ENCODE measurements around the gene METRN.

DNA sequence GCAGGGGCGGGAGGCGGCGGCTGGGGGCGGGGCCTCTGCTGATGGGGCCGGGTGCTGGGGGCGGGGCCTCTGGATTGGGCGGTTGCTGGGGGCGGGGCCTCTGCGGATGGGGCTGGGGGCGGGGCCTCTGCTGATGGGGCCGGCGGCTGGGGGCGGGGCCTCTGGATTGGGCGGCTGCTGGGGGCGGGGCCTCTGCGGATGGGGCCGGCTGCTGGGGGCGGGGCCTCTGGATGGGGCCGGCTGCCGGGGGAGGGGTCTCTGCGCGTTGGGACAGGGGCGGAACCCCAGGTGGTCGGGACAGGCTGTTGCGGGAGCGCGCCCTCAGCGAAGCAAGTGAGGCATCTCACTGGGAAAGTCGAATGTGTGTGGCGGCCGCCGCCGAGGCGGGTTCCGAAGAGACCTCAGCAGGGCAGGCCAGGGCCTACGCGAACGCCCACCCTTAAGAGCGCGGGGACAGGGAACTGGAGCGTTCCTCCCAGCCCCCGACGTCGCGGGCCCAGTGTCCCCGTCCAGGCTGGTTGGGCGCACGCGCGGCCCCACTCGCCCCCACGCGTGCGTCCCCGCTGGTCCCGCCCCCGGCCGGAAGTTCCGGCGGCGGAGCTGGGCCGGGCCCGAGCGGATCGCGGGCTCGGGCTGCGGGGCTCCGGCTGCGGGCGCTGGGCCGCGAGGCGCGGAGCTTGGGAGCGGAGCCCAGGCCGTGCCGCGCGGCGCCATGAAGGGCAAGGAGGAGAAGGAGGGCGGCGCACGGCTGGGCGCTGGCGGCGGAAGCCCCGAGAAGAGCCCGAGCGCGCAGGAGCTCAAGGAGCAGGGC lies 34.9 kb upstream of the METRN start, which contains the start of gene STUB1:
- TF ChIP-seq, protein P1, sequence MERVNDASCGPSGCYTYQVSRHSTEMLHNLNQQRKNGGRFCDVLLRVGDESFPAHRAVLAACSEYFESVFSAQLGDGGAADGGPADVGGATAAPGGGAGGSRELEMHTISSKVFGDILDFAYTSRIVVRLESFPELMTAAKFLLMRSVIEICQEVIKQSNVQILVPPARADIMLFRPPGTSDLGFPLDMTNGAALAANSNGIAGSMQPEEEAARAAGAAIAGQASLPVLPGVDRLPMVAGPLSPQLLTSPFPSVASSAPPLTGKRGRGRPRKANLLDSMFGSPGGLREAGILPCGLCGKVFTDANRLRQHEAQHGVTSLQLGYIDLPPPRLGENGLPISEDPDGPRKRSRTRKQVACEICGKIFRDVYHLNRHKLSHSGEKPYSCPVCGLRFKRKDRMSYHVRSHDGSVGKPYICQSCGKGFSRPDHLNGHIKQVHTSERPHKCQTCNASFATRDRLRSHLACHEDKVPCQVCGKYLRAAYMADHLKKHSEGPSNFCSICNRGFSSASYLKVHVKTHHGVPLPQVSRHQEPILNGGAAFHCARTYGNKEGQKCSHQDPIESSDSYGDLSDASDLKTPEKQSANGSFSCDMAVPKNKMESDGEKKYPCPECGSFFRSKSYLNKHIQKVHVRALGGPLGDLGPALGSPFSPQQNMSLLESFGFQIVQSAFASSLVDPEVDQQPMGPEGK (CRISPR knock-in tag; IDR thresholded peaks at IDR 0.05; ENCODE audit: borderline replicate concordance): no peak
- TF ChIP-seq ZFP30 (CRISPR knock-in tag; IDR thresholded peaks at IDR 0.05) (no peak), ZNF70 (CRISPR knock-in tag; IDR thresholded peaks at IDR 0.05) (no peak), ARNTL (CRISPR knock-in tag; IDR thresholded peaks at IDR 0.05; ENCODE audit: borderline replicate concordance, low read depth) (no peak)
- TF ChIP-seq, protein P2, sequence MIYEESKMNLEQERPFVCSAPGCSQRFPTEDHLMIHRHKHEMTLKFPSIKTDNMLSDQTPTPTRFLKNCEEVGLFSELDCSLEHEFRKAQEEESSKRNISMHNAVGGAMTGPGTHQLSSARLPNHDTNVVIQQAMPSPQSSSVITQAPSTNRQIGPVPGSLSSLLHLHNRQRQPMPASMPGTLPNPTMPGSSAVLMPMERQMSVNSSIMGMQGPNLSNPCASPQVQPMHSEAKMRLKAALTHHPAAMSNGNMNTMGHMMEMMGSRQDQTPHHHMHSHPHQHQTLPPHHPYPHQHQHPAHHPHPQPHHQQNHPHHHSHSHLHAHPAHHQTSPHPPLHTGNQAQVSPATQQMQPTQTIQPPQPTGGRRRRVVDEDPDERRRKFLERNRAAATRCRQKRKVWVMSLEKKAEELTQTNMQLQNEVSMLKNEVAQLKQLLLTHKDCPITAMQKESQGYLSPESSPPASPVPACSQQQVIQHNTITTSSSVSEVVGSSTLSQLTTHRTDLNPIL (CRISPR knock-in tag; IDR thresholded peaks at IDR 0.05; ENCODE audit: low read depth): no peak
